Erythroblast (primary cell): Measurements from ENCODE around the gene THAP7.
"Not testable (repeated sequence)": the region's sequence is repeated elsewhere in the genome, so short reads cannot be mapped to it uniquely, and the experiment has no call there.

Experiments used
- DNase-seq, 2 experiments: peaks; one replicate each; lab custom pipeline; 2025; lab: John Stamatoyannopoulos, UW
- GATA1 ChIP-seq: IDR thresholded peaks from 2 replicates; pipeline ENCODE4 v1.6.1; 2011; ENCODE audit warnings: low read depth, mild to moderate bottlenecking, control low read depth, low read length, moderate library complexity
- POLR2A ChIP-seq: IDR thresholded peaks from 2 replicates; pipeline ENCODE4 v1.6.1; 2011; ENCODE audit warnings: mild to moderate bottlenecking, low read length

THAP7 gene, protein sequence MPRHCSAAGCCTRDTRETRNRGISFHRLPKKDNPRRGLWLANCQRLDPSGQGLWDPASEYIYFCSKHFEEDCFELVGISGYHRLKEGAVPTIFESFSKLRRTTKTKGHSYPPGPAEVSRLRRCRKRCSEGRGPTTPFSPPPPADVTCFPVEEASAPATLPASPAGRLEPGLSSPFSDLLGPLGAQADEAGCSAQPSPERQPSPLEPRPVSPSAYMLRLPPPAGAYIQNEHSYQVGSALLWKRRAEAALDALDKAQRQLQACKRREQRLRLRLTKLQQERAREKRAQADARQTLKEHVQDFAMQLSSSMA

DNA sequence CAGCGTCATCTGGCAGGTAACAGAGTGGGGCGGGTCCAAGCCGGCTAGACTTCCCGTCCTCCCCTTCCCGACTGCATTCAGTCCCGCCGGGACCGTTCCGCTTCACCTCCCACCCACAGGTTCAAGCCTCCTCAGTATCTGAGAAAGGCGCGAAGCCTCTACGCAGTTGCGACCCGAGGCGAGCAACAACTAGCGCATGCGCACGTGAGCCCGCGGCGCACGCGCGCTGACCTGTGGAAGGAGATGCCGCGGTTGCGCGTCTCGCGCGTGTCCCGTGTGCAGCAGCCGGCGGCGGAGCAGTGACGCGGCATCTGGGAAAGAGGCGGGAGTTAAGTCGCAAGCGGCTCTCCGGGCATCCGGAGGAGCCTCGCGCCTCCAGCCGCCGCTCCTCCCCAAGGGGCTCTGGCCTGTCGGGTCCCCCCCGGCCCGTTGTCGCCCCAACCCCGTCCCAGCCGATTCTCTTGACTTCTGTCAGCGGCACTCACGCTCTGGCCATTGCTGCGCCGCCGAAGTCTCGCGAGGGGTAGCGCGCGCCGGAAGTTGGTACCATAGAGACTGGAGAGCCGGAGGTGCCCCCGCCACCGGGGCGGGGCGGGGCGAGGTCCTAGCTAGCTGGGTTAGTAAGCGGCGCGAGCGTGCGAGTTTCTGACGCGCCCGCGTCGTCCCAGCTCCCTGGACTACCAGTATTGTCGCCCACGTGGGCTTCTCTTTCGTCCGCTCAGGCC lies at the start of gene THAP7:
Gene THAP7 (minus strand): TSS at position 518 of the 725 bp plus-strand sequence. CDS start 207 bp downstream, at position 311.
- TF ChIP-seq POLR2A = peak; percentile 87
- TF ChIP-seq GATA1 = no peak
- peak; percentile 96 to 97 for DNase-seq

DNA sequence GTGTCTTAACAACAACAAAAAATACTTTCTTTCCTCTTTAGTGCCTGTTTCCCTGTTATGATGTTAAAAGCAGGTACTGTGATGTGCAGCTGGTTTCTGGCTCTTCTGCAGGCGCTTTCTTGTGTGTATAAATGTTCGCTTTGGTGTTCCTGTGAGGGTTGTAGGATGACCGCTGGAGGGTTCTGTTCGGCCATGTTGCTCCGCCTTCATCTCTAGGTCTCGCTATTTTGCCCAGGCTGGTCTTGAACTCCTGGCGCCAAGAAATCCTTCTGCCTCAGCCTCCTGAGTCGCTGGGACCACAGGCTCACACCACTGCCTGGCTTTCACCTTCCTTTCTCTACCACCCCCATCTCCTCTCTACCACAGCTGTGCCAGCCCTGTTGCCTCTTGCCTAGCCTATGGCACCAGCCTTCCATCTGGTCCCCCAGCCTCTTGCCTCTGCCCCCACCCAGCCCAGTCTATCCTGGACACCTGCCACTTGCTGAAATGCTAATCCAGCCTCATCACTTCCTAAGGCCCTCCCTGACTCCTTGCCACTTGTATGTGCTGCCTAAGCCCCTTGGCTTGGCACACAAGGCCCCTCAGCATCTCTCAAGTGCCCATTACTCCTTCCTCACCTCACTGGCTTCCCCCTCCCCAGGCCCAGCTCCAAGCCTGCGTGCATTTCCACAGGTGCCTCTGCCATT lies 49.4 kb upstream of the THAP7 start:
- DNase-seq = no peak
- TF ChIP-seq POLR2A (no peak), GATA1 (no peak)

DNA sequence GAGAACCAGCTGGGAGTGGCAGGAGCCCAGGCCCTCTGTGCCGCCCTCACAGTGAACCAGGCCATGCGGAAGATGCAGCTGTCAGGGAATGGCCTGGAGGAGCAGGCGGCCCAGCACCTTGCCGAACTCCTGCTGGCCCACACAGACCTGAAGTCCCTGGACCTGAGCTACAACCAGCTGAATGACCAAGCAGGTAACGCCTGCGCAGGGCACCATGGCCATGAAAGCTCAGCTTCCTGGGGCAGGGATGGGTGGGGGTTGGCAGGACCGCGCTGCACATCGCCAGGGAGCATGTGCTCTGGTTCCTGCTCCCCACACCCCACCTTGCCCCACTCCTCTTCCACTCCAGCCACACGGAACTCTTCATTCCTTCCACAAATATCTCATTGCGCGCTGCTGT lies 47.0 kb upstream of the THAP7 start:
- not testable (repeated sequence) for DNase-seq

DNA sequence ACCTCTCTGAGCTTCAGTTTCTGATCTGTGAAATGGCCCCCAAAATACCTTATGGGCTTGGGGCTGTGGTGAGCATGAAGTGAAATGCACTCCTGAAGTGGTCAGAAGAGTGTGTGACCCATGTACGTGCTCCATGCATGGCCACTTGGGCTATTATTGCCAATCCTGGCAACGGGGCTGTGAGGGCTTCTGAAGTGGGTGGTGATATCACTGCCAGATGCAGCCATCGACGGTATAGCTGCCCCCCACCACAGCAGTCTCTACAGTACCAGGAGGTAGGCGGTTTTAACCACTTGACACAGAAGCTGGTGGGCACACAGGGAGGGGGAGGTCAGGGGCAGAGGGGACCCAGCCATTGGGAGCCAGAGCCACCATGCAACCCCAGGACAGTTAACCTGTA lies 46.5 kb upstream of the THAP7 start:
- not testable (repeated sequence) for DNase-seq

DNA sequence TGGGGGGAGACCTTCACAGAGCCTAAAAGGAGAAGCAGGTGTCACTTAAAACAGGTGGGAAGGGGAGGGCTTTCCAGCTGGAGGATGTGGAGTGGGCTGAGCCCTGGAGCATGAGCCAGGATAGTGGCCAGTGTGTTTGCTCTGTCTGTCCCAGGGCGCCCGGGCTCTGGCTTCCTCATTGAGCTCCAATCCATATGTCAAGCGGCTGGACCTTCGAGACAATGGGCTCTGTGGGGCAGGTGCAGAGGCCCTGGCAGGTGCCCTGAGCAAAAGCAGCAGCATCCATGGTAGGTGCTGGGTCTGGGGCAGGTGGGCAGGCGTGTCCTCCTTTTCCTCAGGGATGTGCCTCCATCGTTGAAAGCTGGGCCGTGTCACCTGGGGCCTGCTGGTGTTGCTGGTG lies 45.8 kb upstream of the THAP7 start:
- TF ChIP-seq GATA1 = no peak
- TF ChIP-seq POLR2A = no peak
- no peak for DNase-seq

DNA sequence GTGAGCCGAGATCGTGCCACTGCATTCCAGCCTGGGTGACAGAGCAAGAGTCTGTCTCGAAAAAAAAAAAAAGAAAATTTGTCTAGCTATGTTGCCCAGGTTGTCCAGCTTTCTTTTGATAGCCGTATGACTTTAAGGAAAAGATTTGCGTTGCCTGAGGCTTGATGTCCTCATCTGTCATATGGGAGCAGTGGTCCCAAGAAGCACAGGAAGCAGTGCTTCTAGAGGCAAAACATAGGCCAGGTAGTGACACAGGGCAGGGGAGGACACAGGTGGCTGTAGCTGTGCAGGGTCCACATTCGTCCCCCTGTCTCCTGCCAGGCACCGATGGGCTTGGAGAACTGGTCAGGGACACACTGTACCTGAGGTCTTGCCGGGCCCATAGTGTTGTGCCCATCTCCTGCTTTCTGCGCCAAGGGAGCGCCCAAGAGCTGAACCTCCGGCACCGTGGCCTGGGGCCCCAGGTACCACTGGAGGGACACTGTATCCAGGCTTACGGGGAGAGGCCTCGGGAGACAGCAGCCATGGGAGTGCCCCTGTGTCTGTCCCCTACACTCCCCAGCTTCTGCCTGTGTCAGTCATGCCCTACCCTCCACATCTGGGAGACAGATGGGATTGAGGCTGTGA lies 45.2 kb upstream of the THAP7 start:
- no peak for TF ChIP-seq GATA1
- no peak for TF ChIP-seq POLR2A
- no peak for DNase-seq

DNA sequence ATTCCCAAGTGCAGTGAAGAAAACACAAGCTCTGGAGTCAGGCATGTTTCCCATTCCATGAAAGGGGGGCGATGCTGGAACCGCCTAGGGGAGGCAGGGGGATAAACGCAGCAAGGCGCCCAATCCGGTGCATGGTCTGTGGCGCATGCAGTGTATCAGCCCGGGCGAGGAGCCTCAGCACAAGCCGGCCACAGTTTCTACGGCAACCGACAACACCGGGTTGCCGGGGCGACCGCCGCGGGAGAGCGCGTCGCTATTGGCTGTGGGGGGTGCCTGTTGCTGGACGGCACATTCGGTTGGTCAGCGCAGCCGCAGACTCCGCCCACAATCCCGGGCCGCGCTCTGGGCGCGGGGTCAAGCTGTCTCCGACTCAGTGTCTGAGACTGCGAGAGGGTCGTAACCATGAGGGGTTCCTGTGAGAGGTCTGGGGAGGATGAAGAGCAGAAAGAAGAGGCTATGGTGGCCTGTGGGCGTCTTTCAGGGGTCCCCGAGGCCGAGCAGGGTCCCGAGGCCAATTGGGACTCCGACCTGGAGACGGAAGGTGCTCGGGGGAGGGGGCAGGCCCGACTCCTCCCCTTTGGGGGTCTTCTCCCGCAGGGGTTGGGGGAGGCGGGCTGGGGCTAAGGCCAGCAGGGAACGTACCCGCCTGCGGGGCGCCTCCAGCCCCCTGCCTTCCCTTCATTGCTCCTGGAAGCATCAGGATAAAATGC lies 43.8 kb upstream of the THAP7 start, which contains the start of gene LRRC74B:
Gene LRRC74B (plus strand): TSS at position 362 of the 710 bp plus-strand sequence. CDS start 41 bp downstream, at position 403.
- no peak for TF ChIP-seq GATA1
- no peak for TF ChIP-seq POLR2A
- DNase-seq = peak; percentile 66 to 78

DNA sequence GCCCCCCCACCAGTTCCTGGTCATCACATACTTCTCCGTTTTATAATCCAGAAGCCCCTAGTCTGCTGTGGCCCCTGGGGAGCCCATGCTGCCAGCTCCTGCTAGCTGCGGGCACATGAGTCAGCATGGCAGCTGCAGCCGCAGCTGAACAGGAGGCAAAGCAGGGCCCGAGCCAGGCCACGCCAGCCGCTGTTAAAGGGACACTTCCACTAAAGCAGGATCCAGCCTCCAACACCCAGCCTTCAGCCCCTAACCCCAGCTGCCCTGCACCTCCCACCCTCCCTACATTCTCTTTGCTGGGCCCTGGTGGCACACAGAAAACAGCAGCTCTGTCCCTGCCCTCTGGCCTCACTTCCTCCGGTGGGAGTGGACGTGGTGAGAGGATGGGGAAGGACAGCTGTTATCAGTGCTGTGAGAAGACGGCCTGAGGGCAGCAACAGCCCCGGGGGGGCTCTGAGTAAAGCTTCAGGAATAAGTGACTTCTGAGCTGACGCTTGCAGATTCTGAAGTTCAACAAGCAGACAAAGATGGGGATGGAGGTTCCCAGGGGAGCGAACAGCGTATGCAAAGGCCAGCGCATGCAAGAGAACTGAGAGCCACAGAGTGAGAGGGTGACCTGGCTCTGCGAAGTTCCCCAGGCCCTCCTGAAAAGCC lies 43.1 kb upstream of the THAP7 start:
- TF ChIP-seq POLR2A (no peak), GATA1 (no peak)
- no peak for DNase-seq

DNA sequence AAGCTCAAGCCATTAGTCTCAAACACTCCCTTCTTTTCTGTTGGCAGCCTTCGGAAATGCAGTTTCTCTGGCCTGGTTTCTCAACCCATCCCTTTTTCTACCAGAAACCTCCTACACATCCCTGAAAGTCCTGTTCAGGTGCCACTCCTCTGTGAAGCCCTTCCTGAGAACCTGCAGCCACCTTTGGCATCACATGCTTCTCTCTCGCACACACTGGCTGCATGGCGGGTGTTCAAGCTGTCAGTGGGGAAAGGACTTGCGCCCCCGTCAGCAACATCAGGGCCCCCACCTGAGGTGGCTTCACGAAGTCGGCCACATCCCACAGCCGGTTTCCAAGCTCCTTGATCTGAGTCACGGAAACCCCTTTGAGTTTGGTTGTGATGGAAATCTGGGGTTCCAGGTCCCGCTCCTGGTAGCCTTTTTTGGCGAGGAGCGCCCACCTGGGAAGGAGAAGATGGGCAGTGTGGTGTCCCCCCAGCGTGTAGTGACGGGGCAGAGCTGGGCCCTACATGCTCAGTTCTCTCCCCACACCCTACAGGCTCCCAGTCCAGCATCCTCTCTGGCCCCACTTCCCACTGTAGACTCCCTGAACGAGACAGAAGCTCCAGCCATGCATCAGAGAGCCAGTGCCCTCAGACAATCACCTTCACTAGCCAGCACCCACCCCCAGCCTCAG lies 42.1 kb upstream of the THAP7 start:
- DNase-seq = no peak
- TF ChIP-seq POLR2A = no peak
- no peak for TF ChIP-seq GATA1

DNA sequence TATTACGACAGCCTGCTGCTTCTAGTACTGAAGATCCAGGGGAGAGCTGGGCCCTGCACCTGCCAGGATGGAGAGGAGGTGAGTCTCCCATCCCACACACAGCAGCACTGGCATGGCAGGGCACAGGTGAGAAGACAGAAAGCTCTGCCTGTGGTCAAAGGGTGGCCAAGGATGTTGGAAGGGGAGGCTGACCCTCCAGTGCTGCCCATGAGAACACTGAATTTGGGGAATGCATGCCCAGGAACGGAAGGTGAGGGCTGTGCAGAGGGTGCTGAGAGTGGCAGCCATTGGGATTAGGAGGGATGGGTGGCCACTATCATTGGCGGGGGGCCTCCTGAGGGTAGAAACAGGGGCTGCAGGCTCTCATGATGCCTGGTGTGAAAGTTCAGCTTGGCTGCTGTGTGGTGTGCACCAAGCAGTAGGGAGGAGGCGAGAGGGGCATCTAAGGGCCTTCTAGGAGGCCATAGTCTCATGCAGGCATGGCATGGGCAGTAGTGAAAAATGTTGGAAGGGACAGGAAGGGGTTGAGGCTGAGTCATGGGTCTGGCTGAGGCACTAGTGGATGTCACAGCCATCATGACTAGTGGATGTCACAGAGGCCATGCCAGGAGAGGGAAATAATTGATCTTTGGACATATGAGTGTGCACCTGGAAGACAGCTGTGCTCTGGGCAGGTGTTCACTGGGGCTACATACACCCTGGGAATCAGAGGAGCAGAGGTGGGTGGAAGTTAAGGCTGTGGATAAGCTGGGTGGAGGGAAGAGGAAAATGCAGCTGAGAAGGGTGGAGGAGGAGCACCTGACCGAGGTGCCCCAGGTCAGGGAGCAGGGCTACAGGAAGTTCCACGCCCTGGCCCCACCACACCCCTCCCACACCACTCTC lies 41.3 kb upstream of the THAP7 start:
- no peak for DNase-seq
- no peak for TF ChIP-seq GATA1
- TF ChIP-seq POLR2A = no peak

DNA sequence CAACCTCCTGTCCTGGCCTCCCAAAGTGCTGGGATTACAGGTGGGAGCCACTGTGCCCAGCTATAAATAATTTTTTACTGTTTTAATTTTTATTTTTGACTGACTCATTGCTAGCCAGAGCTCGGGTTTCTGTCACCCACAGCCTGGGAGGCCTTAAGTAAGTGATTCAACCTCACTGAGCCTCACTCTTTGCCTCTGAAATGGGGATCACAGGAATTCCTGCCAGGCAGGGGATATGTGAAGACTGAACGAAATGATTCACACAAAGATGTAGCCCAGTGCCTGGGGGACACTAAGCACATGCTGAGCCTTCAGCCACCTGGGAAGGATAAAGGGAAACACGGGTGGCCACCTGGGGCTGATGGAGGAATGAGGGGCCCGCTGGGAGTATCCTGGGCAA lies 40.0 kb upstream of the THAP7 start:
- TF ChIP-seq GATA1 (no peak), POLR2A (no peak)
- no peak for DNase-seq

DNA sequence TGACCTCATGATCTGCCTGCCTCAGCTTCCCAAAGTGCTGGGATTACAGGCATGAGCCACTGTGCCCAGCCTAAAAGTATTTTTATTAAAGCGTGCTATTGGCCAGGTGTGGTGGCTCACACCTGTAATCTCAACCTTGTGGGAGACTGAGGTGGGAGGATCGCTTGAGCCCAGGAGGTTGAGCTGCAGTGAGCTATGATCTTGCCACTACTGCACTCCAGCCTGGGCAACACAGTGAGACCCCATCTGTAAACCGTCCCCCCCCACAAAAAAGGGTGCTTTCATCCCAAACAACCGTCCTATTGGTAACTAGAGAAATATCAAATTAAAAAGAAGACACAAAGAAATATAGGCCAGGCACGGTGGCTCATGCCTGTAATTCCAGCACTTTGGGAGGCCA lies 37.2 kb upstream of the THAP7 start:
- DNase-seq = not testable (repeated sequence)
